Pancreas (tissue), 10 donors: ENCODE results near the gene RGS3. TPM values are rescaled to one million over a fixed set of nuclear protein-coding genes. Genes with fewer than 3 reads are reported as not detected.
"Not testable (repeated sequence)": the region's sequence is repeated elsewhere in the genome, so short reads cannot be mapped to it uniquely, and the experiment has no call there.

ENCODE experiments used
- ATAC-seq, 4 donors: fragments of 200-7000 bp; cut with Tn5 transposase; one replicate each; pipeline versions ENCODE4 v1.8.0 to v1.9.1; 2020; ENCODE audit warnings: mild to moderate bottlenecking in 4 of 4, moderate library complexity in 4 of 4
- DNase-seq, 6 donors: peaks; one replicate each; pipeline ENCODE4 v3.0.0-alpha.2; 2020
- FAIRE-seq: peaks from 2 replicates; lab custom pipeline; 2012; peaks lifted over from hg19 to GRCh38; lab: Jason Lieb, UNC
- H3K27ac ChIP-seq, 4 donors: fragments of 200-600 bp; sonication (generic); 1 replicate in 3 of 4; 2 replicates in 1 of 4; pipeline versions ENCODE4 v1.5.0 to v1.8.0; 2020
- H3K27me3 ChIP-seq, 4 donors: fragments of 200-600 bp; one replicate each; pipeline ENCODE4 v1.8.0; 2021
- H3K36me3 ChIP-seq, 3 donors: fragments of 200-600 bp; sonication (generic) in 1 of 3; one replicate each; pipeline versions ENCODE4 v1.5.0 to v1.8.0; 2020 to 2021
- H3K4me1 ChIP-seq, 3 donors: fragments of 200-600 bp; one replicate each; pipeline ENCODE4 v1.8.0; 2021
- H3K4me3 ChIP-seq, 4 donors: fragments of 200-600 bp; sonication (generic) in 2 of 4; one replicate each; pipeline versions ENCODE4 v1.5.0 to v1.8.0; 2020 to 2021
- H3K9me3 ChIP-seq, 4 donors: fragments of 200-600 bp; one replicate each; pipeline ENCODE4 v1.8.0; 2021
- CTCF ChIP-seq, 4 donors: fragments of 200-600 bp; sonication (generic) in 3 of 4; IDR thresholded peaks; one replicate each; pipeline versions ENCODE4 v1.5.0 to v1.8.0; 2021; ENCODE audit warnings: antibody characterized with exemption in 4 of 4
- WGBS, 2 donors: extraction: QIAGEN DNeasy Blood & Tissue Kit; methylation state at CpG; one replicate each; pipeline ENCODE4 v1.1.7; 2013; 5-methylcytosine and 5-hydroxymethylcytosine counted together
- intact Hi-C, 3 donors: fragments of 100-400 bp; cut with DNase I; formaldehyde crosslinking; loops; one replicate each; pipeline versions ENCODE4 v1.11.1 to v1.14.2; 2022
- polyA plus RNA-seq, 2 donors: library from polyadenylated mRNA; stranded (reverse); fragments of 200-250 nt; gene quantifications; one replicate each; pipeline ENCODE4 v1.2.3, GENCODE V29; 2013
- total RNA-seq, 6 donors: library from RNA; stranded (reverse); fragmentation: NEBNext Ultra II Directional in 4 of 6; extraction: Animal tissue kit (Norgen Biotek cat#: 25700) in 4 of 6; gene quantifications; one replicate each; pipeline versions ENCODE4 v1.2.1 to v1.2.4, GENCODE V29; 2021 to 2023
- donor health status: healthy with polysubstance abuse.
- donor health status: DM: no; HTN: no; CAD: no; lungs with moderate emphysema.
- donor health status: DM: no; HTN: no; CAD: no.
- donor health status: control.
- donor health status: control.
- donor health status: Bipolar disorder and iron deficiency.
- donor health status: DM: yes; HTN: yes; CAD: no.
- donor health status: DM: no; HTN: no; CAD: no.
- donor health status: DM: no; HTN: no; CAD: no.
- donor health status: DM: yes; HTN: yes; CAD: no.

RGS3 gene
- total and polyA plus RNA-seq, 8 donors, result 18.3 to 55.3 (median 32.6) TPM

- 70% methylated on average over 10 of the region's 10 CpGs for WGBS, 2 donors
These were observed 172.6 kb downstream of the RGS3 start for GRCh38 chr9:113636165-113636564.

GRCh38 chr9:113636693-113637092 is 173.2 kb downstream of the RGS3 start:
- ATAC-seq, result no peak
- intact Hi-C loops, result no loop called here
- no peak for FAIRE-seq
- H3K4me1 ChIP-seq, result no peaks in the 10 kb centered on the region
- peak in 2 of 6 donors; percentile 7 to 33 for DNase-seq
- TF ChIP-seq CTCF (IDR thresholded peaks at IDR 0.05), result no peak
- H3K27me3 ChIP-seq, result no peaks in the 10 kb centered on the region
- no peaks in the 10 kb centered on the region for H3K9me3 ChIP-seq
- WGBS, 2 donors, result 87 to 90% methylated on average over 6 of the region's 6 CpGs
- H3K36me3 ChIP-seq, result no peaks in the 10 kb centered on the region
- no peak overlapping the region for H3K4me3 ChIP-seq
- no peak overlapping the region for H3K27ac ChIP-seq

More at GRCh38 chr9:113636165-113636564, 172.6 kb downstream of the RGS3 start:
- Histone ChIP-seq H3K4me3 (no peak overlapping the region), H3K9me3 (no peaks in the 10 kb centered on the region), H3K27me3 (no peaks in the 10 kb centered on the region), H3K4me1 (no peaks in the 10 kb centered on the region), H3K36me3 (no peaks in the 10 kb centered on the region), H3K27ac (no peak overlapping the region)
- no peak for FAIRE-seq
- ATAC-seq, result no peak
- intact Hi-C loops, result no loop called here
- DNase-seq, result peak in 2 of 6 donors; percentile 9 to 44
- TF ChIP-seq CTCF (IDR thresholded peaks at IDR 0.05), result no peak

- intact Hi-C loops, result no loop called here
- no peak for FAIRE-seq
- H3K27ac ChIP-seq, result no peak overlapping the region
- no peak overlapping the region for H3K4me3 ChIP-seq
- H3K4me1 ChIP-seq, result no peaks in the 10 kb centered on the region
- TF ChIP-seq CTCF (IDR thresholded peaks at IDR 0.05), result no peak
- H3K27me3 ChIP-seq, result no peaks in the 10 kb centered on the region
- no peaks in the 10 kb centered on the region for H3K9me3 ChIP-seq
- ATAC-seq, result no peak
- no peaks in the 10 kb centered on the region for H3K36me3 ChIP-seq
- peak in 1 of 6 donors; percentile 1 for DNase-seq
- WGBS, 2 donors, result 77 to 81% methylated on average over 7 of the region's 7 CpGs
These were observed 175.0 kb downstream of the RGS3 start for GRCh38 chr9:113638490-113638889.

- no peaks in the 10 kb centered on the region for H3K36me3 ChIP-seq
- intact Hi-C loops, result no loop called here
- no peaks in the 10 kb centered on the region for H3K4me1 ChIP-seq
- FAIRE-seq (no peak), ATAC-seq (no peak), DNase-seq (peak in 1 of 6 donors; percentile 11)
- no peaks in the 10 kb centered on the region for H3K9me3 ChIP-seq
- no peak for TF ChIP-seq CTCF (IDR thresholded peaks at IDR 0.05)
- WGBS, 2 donors, result 90 to 91% methylated on average over 4 of the region's 4 CpGs
- H3K27ac ChIP-seq, result no peak overlapping the region
- H3K4me3 ChIP-seq, result no peak overlapping the region
- no peaks in the 10 kb centered on the region for H3K27me3 ChIP-seq
These were observed 175.4 kb downstream of the RGS3 start for GRCh38 chr9:113638897-113639296.

GRCh38 chr9:113639411-113639970 is 176.0 kb downstream of the RGS3 start:
- H3K27ac ChIP-seq, ATAC-seq, H3K4me1 ChIP-seq, intact Hi-C loops, H3K27me3 ChIP-seq, FAIRE-seq, H3K4me3 ChIP-seq, H3K36me3 ChIP-seq, H3K9me3 ChIP-seq: not testable (repeated sequence)
- DNase-seq, result peak in 1 of 6 donors; percentile 11
- 86 to 92% methylated on average over 15 of the region's 15 CpGs for WGBS, 2 donors
